MM.1S (cell line): Measurements from ENCODE around the gene TANC1.

Experiments
- DNase-seq: peaks from one replicate; pipeline ENCODE4 v3.0.0-alpha.2; 2015
- H2AFZ ChIP-seq: fragments of 300-600 bp; sonication (generic); 2 replicates; pipeline ENCODE4 v1.6.0; 2016; ENCODE audit warnings: antibody characterized with exemption, low read length
- H3F3A ChIP-seq: fragments of 300-600 bp; sonication (generic); 2 replicates; pipeline ENCODE4 v1.6.1; 2016; ENCODE audit warnings: mild to moderate bottlenecking, antibody characterized with exemption, low read length, moderate library complexity, mixed read lengths; ENCODE audit not compliant: insufficient read depth
- H3K27ac ChIP-seq: fragments of 300-600 bp; sonication (generic); 2 replicates; pipeline ENCODE4 v1.5.1; 2016; ENCODE audit warnings: mild to moderate bottlenecking, low read length
- H3K27me3 ChIP-seq: fragments of 300-600 bp; sonication (generic); replicated peaks from 2 replicates; pipeline ENCODE4 v1.6.0; 2016; ENCODE audit warnings: low read length; ENCODE audit not compliant: insufficient read depth
- H3K36me3 ChIP-seq: fragments of 300-600 bp; sonication (generic); replicated peaks from 2 replicates; pipeline ENCODE4 v1.6.1; 2016; ENCODE audit warnings: mild to moderate bottlenecking, low read length, mixed read lengths; ENCODE audit not compliant: insufficient read depth
- H3K4me1 ChIP-seq: fragments of 300-600 bp; sonication (generic); 2 replicates; pipeline ENCODE4 v1.6.1; 2016; ENCODE audit warnings: low read length, mixed read lengths
- H3K4me2 ChIP-seq: fragments of 300-600 bp; sonication (generic); 2 replicates; pipeline ENCODE4 v1.6.0; 2016; ENCODE audit warnings: low read depth, low read length
- H3K4me3 ChIP-seq: fragments of 300-600 bp; sonication (generic); 2 replicates; pipeline ENCODE4 v1.5.1; 2016; ENCODE audit warnings: low read length, mixed read lengths
- H3K79me2 ChIP-seq: fragments of 300-600 bp; sonication (generic); 2 replicates; pipeline ENCODE4 v1.6.1; 2016; ENCODE audit warnings: mixed run types, low read length, mixed read lengths
- H3K9ac ChIP-seq: fragments of 300-600 bp; sonication (generic); 2 replicates; pipeline ENCODE4 v1.6.1; 2016; ENCODE audit warnings: low read length, mixed read lengths
- H3K9me2 ChIP-seq: fragments of 300-600 bp; sonication (generic); replicated peaks from 2 replicates; pipeline ENCODE4 v1.6.1; 2016; ENCODE audit warnings: mild to moderate bottlenecking, low read length, mixed read lengths; ENCODE audit not compliant: insufficient read depth
- H3K9me3 ChIP-seq: fragments of 300-600 bp; sonication (generic); replicated peaks from 2 replicates; pipeline ENCODE4 v1.6.1; 2016; ENCODE audit warnings: mild to moderate bottlenecking, low read length, mixed read lengths; ENCODE audit not compliant: insufficient read depth
- H4K20me1 ChIP-seq: fragments of 300-600 bp; sonication (generic); 2 replicates; pipeline ENCODE4 v1.6.1; 2016; ENCODE audit warnings: mild to moderate bottlenecking, low read length, moderate library complexity, mixed read lengths; ENCODE audit not compliant: insufficient read depth
- EZH2 ChIP-seq: fragments of 300-600 bp; sonication (generic); optimal IDR thresholded peaks from 2 replicates; pipeline ENCODE3; 2017; ENCODE audit warnings: low read depth, mild to moderate bottlenecking, antibody characterized with exemption, low read length, mixed read lengths
- EZH2phosphoT487 ChIP-seq: fragments of 300-600 bp; sonication (generic); IDR thresholded peaks from 2 replicates; pipeline ENCODE4 v1.6.1; 2018; ENCODE audit warnings: antibody characterized with exemption, low read length
- TF ChIP-seq, protein P1 (sequence below): fragments of 300-600 bp; sonication (generic); IDR thresholded peaks from 2 replicates; pipeline ENCODE4 v1.5.1; 2016; ENCODE audit warnings: antibody characterized with exemption, low read length, mixed read lengths

Gene TANC1

DNA sequence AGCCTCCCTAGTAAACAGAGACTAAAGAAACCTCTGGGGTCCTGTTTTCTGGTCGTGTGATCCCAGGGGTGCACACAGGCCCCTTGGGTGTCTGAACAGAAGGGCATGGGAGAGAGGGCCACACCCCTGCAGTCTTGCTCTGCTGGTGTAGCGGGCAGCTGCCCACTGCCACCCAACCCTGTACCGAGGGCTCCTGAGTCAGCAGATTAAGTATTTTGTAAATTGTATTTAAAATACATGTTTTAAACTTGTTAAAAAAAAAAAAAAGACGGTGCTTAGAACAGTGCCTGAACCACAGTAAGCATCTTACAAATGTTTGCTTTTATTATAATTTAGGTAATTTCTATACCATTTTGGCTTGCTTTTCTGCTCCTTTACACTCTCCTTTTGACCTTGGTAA lies 113.7 kb downstream of the TANC1 start:
- Histone ChIP-seq H3K9ac (no peak overlapping the region), H3K36me3 (no peaks in the 10 kb centered on the region), H3K4me1 (no peaks in the 10 kb centered on the region), H2AFZ (no peak overlapping the region), H3K9me3 (no peaks in the 10 kb centered on the region), H3K9me2 (no peaks in the 10 kb centered on the region), H3K79me2 (no peaks in the 10 kb centered on the region), H3K4me3 (no peak overlapping the region), H3F3A (no peaks in the 10 kb centered on the region), H3K27me3 (no peaks in the 10 kb centered on the region), H3K27ac (no peak overlapping the region), H3K4me2 (no peak overlapping the region), H4K20me1 (no peaks in the 10 kb centered on the region)
- TF ChIP-seq EZH2 (no peak), EZH2phosphoT487 (no peak)
- TF ChIP-seq, protein P1, sequence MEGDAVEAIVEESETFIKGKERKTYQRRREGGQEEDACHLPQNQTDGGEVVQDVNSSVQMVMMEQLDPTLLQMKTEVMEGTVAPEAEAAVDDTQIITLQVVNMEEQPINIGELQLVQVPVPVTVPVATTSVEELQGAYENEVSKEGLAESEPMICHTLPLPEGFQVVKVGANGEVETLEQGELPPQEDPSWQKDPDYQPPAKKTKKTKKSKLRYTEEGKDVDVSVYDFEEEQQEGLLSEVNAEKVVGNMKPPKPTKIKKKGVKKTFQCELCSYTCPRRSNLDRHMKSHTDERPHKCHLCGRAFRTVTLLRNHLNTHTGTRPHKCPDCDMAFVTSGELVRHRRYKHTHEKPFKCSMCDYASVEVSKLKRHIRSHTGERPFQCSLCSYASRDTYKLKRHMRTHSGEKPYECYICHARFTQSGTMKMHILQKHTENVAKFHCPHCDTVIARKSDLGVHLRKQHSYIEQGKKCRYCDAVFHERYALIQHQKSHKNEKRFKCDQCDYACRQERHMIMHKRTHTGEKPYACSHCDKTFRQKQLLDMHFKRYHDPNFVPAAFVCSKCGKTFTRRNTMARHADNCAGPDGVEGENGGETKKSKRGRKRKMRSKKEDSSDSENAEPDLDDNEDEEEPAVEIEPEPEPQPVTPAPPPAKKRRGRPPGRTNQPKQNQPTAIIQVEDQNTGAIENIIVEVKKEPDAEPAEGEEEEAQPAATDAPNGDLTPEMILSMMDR: no peak
- no peak for DNase-seq

DNA sequence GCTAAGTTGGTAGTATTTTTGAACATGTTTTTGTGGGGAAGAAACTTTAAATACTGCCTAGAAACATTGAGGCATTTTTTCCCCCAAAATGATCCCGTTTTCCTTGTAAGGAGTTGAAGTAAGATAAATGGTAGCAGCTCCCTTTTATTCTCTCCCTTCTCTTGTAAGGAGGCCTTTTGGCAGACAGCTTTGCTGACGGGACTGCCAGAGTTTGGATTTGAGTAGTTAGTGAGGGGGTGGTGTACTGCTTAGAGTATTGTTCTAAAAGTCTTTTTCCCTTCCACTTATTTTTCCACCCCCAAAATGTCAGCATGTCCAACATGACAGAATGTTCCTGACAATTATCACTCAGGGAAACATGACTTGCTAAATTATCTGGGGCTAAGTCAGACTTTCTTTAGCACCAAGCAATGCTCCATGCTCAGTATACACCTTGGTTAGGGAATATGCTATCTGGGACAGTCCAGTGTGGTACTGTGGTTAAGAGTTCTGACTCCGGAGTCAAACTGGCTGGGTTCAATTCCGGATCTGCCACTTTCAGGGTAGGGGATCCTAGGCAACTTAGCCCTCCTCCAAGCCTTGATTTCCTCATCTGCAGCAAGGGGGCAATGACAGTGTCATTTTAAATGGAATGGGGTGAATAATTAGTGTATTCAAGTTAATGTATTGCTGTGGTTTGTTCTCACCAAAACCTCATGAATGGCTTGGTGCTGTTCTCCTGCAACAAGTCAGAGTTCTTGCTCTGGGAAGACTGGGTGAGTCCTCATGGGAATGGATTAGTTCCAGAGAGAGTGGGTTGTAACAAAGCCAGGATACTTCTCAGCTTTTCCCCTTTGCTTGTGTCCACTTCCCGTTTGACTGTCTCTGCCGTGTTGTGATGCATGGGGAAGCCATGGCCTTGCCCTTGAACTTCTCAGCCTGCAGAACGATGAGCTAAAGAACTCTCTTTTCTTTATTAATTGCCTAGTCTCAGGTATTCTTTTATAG lies 116.2 kb downstream of the TANC1 start:
- H4K20me1 ChIP-seq: no peaks in the 10 kb centered on the region
- H3K9me3 ChIP-seq: no peaks in the 10 kb centered on the region
- no peak overlapping the region for H3K4me2 ChIP-seq
- H3K4me1 ChIP-seq: no peaks in the 10 kb centered on the region
- no peak overlapping the region for H3K9ac ChIP-seq
- H3K9me2 ChIP-seq: no peaks in the 10 kb centered on the region
- no peaks in the 10 kb centered on the region for H3K36me3 ChIP-seq
- no peak overlapping the region for H3K4me3 ChIP-seq
- H2AFZ ChIP-seq: no peak overlapping the region
- no peak overlapping the region for H3K27ac ChIP-seq
- H3F3A ChIP-seq: no peaks in the 10 kb centered on the region
- H3K27me3 ChIP-seq: no peaks in the 10 kb centered on the region
- H3K79me2 ChIP-seq: no peaks in the 10 kb centered on the region
- DNase-seq: no peak
- no peak for TF ChIP-seq EZH2phosphoT487

DNA sequence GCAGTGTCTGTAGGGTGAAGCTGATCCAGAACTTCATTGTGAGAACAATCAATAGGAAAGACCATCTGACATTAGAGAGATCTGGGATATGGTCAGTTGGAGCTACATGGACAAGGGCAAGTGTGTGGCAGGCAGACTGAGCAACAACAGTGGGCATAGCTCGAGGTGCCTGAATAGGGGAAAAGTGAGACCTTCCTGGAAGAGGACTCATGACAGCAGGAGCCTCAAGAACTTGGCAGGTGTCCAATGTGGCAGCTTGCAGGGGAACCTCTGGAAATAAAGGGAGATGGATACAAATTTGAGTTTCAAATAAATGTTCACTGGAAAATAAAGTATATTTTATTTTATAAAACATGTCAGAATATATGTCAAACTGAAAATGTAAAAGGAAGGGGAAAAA lies 117.9 kb downstream of the TANC1 start:
- no peaks in the 10 kb centered on the region for H3K9me3 ChIP-seq
- no peaks in the 10 kb centered on the region for H4K20me1 ChIP-seq
- peaks cover 9% of the 10 kb centered on the region for H3K4me1 ChIP-seq
- DNase-seq: no peak
- TF ChIP-seq EZH2phosphoT487 (no peak), EZH2 (no peak)
- TF ChIP-seq, protein P1: no peak
- no peaks in the 10 kb centered on the region for H3K9me2 ChIP-seq
- H3F3A ChIP-seq: no peaks in the 10 kb centered on the region
- H3K79me2 ChIP-seq: no peaks in the 10 kb centered on the region
- H2AFZ ChIP-seq: no peak overlapping the region
- H3K4me2 ChIP-seq: no peak overlapping the region
- no peak overlapping the region for H3K9ac ChIP-seq
- no peak overlapping the region for H3K4me3 ChIP-seq
- no peak overlapping the region for H3K27ac ChIP-seq
- H3K27me3 ChIP-seq: no peaks in the 10 kb centered on the region
- H3K36me3 ChIP-seq: no peaks in the 10 kb centered on the region

DNA sequence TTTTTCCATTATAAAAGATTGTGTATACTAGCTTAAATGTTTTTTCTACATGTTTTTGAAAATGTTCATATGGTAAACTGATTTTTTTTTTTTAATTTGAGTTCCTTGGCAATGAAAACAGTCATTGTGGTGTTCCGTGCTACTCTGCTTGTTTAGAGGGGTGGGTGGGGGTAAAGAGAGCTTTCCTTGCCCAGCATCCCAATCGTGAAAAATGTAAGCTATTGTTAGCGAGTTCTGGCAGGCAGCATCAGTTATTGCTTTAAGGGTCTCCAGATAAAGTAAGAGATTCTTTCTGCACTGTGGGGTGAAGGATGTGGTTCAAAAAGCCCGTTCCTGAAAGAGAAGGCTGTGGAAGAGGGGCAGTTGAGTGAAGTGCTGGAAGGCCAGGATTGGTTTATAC lies 118.4 kb downstream of the TANC1 start:
- Histone ChIP-seq H4K20me1 (no peaks in the 10 kb centered on the region), H3F3A (no peaks in the 10 kb centered on the region; the same call in 1 of the 2 replicates), H3K27me3 (no peaks in the 10 kb centered on the region), H3K36me3 (no peaks in the 10 kb centered on the region), H3K79me2 (no peaks in the 10 kb centered on the region), H3K9me2 (no peaks in the 10 kb centered on the region), H3K4me2 (no peak overlapping the region), H3K4me3 (no peak overlapping the region), H3K4me1 (peaks cover 14% of the 10 kb centered on the region), H3K27ac (no peak overlapping the region), H3K9ac (no peak overlapping the region), H3K9me3 (no peaks in the 10 kb centered on the region), H2AFZ (no peak overlapping the region)
- no peak for TF ChIP-seq EZH2phosphoT487
- TF ChIP-seq, protein P1: no peak
- TF ChIP-seq EZH2: no peak
- no peak for DNase-seq
